Hepatocyte (in vitro differentiated cells): ENCODE data around the gene ADAMTS12.

Experiments
- CTCF ChIP-seq: fragments of 200-600 bp; sonication (generic); IDR thresholded peaks from 2 replicates; pipeline ENCODE4 v1.5.1; 2016; ENCODE audit warnings: antibody characterized with exemption, mild to moderate bottlenecking; ENCODE audit not compliant: poor library complexity
- EZH2 ChIP-seq: fragments of 200-600 bp; sonication (generic); IDR thresholded peaks from 2 replicates; pipeline ENCODE4 v1.6.1; 2016; ENCODE audit warnings: antibody characterized with exemption, mild to moderate bottlenecking, borderline replicate concordance

DNA sequence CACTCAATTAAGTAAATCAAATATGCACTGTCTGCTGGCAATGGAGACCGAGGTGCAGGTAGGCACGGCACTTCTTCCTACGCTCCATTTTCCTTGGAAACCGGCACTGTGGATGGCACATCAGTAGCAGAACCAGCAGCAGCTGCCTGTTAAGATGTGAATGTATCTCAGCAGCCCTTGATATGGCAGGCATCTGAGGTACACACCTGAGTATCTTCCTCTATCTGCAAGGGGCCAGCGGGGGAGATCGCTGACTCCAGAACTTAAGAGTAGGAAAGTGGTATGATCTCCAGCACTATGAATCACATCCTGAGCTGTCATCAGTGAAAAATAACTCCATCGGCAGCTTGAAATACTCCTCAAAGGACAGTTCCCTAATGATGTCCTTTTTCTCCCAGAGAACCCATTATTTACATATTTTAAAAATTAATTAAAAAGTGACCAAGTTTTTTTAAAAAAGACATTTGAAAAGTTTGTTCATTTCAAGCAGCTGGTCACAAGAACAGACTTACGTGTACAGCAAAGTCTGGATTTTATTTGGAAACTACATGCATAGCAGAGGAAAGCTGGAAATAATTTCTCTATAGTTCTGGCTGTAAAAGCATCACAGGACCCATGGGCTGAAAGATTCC is 97.1 kb downstream of the ADAMTS12 start:
- TF ChIP-seq CTCF: no peak
- no peak for TF ChIP-seq EZH2
